ENCODE measurements around the gene NECAB3. TPM values are rescaled to one million over a fixed set of nuclear protein-coding genes. Genes with fewer than 3 reads are reported as not detected.

Gene NECAB3
- total RNA-seq, 2 donors from 2014 or later: 142 to 156 TPM

DNA sequence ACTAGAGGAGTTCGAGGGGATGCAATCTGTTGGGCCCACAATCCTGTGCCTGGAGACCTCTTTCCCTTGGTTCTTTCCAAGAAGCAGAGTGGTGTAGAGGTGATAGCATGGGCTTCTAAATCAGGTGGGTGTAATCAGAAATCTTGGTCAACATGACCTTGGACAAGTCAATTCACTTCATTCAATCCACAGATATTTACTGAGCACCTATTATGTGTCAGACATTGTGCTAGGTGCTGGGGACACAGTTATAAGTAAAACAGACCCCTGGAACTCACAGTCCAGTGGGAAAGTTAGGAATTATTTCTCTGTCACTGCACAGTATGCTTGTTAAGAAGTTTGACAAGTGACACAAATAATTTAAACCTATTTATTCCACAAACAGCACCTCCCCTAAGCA is 15.3 kb upstream of the NECAB3 start:
- H3K36me3 ChIP-seq: no peaks in the 10 kb centered on the region
- no peak overlapping the region for H3K4me3 ChIP-seq
- WGBS: 100% methylated on average over 1 of the region's 1 CpG
- H3K4me1 ChIP-seq (replicated peaks): no peaks in the 10 kb centered on the region
- TF ChIP-seq, protein P1, sequence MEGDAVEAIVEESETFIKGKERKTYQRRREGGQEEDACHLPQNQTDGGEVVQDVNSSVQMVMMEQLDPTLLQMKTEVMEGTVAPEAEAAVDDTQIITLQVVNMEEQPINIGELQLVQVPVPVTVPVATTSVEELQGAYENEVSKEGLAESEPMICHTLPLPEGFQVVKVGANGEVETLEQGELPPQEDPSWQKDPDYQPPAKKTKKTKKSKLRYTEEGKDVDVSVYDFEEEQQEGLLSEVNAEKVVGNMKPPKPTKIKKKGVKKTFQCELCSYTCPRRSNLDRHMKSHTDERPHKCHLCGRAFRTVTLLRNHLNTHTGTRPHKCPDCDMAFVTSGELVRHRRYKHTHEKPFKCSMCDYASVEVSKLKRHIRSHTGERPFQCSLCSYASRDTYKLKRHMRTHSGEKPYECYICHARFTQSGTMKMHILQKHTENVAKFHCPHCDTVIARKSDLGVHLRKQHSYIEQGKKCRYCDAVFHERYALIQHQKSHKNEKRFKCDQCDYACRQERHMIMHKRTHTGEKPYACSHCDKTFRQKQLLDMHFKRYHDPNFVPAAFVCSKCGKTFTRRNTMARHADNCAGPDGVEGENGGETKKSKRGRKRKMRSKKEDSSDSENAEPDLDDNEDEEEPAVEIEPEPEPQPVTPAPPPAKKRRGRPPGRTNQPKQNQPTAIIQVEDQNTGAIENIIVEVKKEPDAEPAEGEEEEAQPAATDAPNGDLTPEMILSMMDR (IDR thresholded peaks at IDR 0.05): no peak
- TF ChIP-seq POLR2AphosphoS5 (IDR thresholded peaks at IDR 0.05) (no peak), POLR2A (IDR thresholded peaks at IDR 0.05) (no peak)
- H3K27ac ChIP-seq: no peak overlapping the region
- no peak for DNase-seq (ENCODE audit: low spot score)
- no peaks in the 10 kb centered on the region for H3K27me3 ChIP-seq (replicated peaks; ENCODE audit: insufficient read depth)
- intact Hi-C loops (cut with DNase I): no loop called here
- H3K9me3 ChIP-seq: no peaks in the 10 kb centered on the region

DNA sequence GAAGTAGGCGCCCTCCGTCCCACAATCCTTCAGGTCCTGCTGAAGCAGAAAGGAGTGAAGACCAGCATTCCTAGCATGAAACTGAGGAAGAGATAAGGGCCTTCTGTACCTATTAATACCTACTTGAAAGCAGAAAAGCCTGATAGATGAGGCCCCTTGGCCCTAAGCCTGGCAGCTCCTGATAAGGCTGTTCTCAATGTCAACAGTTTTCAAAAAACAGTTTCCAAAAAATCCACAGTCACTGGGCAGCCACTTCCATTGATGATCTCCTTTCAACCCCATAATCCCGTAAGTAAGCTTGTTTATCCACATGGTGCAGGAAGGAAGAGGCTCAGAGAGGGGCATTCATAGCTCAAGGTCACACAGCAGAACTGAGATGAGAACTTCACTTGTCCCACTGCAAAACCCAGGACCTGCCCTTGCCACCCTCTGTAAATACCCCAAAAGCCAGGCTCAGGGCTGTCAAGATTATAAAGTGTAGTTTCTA is 14.8 kb upstream of the NECAB3 start:
- H3K9me3 ChIP-seq: no peaks in the 10 kb centered on the region
- no peak overlapping the region for H3K4me3 ChIP-seq
- no peaks in the 10 kb centered on the region for H3K27me3 ChIP-seq (replicated peaks; ENCODE audit: insufficient read depth)
- no peak for TF ChIP-seq POLR2AphosphoS5 (IDR thresholded peaks at IDR 0.05)
- TF ChIP-seq, protein P1 (IDR thresholded peaks at IDR 0.05): no peak
- no peak for TF ChIP-seq POLR2A (IDR thresholded peaks at IDR 0.05)
- no peak for DNase-seq (ENCODE audit: low spot score)
- H3K27ac ChIP-seq: no peak overlapping the region
- no peaks in the 10 kb centered on the region for H3K4me1 ChIP-seq (replicated peaks)
- H3K36me3 ChIP-seq: no peaks in the 10 kb centered on the region
- WGBS: 81% methylated on average over 3 of the region's 3 CpGs
- intact Hi-C loops (cut with DNase I): no loop called here

DNA sequence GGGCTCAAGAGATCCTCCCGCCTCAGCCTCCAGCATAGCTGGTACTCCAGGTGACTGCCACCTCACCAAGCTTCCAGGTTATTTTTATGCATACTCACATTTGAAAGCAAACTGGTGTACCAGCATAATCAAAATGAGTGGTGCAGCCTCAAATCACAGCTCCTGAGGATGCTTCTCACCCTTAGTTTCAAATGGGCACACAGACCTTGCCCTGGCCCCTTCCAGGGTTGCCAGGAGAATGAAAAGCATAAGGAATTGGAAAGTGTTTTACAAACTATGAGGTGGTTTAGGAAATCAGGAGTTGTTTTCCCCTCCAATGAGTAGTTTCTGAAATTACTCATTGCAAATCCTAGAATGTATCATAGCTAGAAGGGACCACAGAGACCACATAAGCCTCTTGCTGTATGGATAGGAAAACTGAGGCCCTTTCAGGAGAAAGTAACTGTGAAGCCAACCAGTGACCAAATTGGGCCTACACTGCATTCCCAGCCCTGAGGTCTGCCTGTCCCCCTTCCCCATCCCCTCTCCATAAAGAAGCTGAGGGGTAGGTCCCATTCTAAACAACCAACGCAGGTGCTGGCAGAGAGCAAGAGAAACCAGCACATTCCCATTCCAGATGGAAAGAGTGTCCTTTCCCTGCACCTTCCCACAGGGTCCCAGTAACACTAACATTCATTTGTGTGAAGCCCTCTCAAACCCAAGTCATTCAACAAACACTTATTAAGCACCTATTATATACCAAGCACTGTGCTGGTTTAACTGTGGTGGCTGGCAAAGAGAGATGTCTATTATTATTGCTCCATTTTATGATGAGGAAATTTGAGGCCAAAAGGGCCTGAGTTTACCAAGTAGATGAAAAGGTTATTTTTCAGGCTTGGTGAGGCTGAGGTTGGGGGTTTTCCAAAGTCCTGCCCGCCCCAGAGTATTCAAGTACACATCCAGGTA is 14.0 kb upstream of the NECAB3 start:
- Histone ChIP-seq H3K27ac (no peak overlapping the region), H3K9me3 (no peaks in the 10 kb centered on the region), H3K36me3 (no peaks in the 10 kb centered on the region), H3K27me3 (replicated peaks; ENCODE audit: insufficient read depth) (no peaks in the 10 kb centered on the region), H3K4me1 (replicated peaks) (no peaks in the 10 kb centered on the region), H3K4me3 (no peak overlapping the region)
- WGBS: 84% methylated on average over 3 of the region's 3 CpGs
- intact Hi-C loops (cut with DNase I): no loop called here
- DNase-seq (ENCODE audit: low spot score): no peak
- TF ChIP-seq, protein P1 (IDR thresholded peaks at IDR 0.05): no peak
- TF ChIP-seq POLR2AphosphoS5 (IDR thresholded peaks at IDR 0.05) (no peak), POLR2A (IDR thresholded peaks at IDR 0.05) (no peak)

DNA sequence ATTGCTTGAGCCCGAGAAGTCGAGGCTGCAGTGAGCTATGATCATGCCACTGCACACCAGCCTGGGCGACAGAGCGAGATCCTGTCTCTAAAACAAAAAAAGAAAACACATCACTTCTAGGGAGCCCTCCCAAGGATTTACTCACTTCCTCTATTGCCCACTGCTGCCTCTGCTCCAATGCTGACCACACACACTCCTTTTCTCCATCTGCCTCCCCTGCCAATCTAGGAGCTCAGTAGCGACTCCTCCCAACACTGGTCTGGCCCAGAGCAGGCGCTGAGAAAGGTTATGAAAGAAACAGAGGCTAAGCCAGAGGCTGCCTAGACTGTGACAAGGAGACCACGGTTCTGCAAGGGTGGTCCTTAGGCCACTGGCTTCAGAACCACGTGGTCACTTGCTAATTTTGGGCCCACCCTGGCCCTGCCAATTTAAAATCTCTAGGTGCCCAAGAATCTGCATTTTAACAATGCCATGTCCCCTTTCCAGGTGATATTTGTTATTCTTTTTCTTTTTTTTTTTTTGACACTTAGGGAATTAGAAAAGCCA is 13.2 kb upstream of the NECAB3 start:
- Histone ChIP-seq H3K27me3 (replicated peaks; ENCODE audit: insufficient read depth) (no peaks in the 10 kb centered on the region), H3K27ac (no peak overlapping the region), H3K4me3 (no peak overlapping the region), H3K9me3 (no peaks in the 10 kb centered on the region), H3K4me1 (replicated peaks) (no peaks in the 10 kb centered on the region), H3K36me3 (no peaks in the 10 kb centered on the region)
- no peak for DNase-seq (ENCODE audit: low spot score)
- WGBS: 79% methylated on average over 8 of the region's 8 CpGs
- intact Hi-C loops (cut with DNase I): no loop called here
- TF ChIP-seq, protein P1 (IDR thresholded peaks at IDR 0.05): no peak
- TF ChIP-seq POLR2AphosphoS5 (IDR thresholded peaks at IDR 0.05) (no peak), POLR2A (IDR thresholded peaks at IDR 0.05) (no peak)

All from prostate gland (tissue), 2 donors.